Esophagus squamous epithelium (tissue), 5 donors: ENCODE measurements around the gene HOXC13. TPM values are rescaled to one million over a fixed set of nuclear protein-coding genes. Genes with fewer than 3 reads are reported as not detected.

Source experiments
- DNase-seq: peaks from one replicate; lab custom pipeline; 2025; lab: John Stamatoyannopoulos, UW
- H3K27ac ChIP-seq, 4 donors: fragments of 200-600 bp; sonication (generic); one replicate each; pipeline ENCODE4 v1.5.1; 2016 to 2019; ENCODE audit warnings: mild to moderate bottlenecking in 1 of 4
- H3K27me3 ChIP-seq, 4 donors: fragments of 200-600 bp; sonication (generic); 1 replicate in 3 of 4; 2 replicates in 1 of 4; pipeline versions ENCODE4 v1.5.1 to v1.6.0; 2017 to 2021; ENCODE audit warnings: antibody characterized with exemption in 1 of 4
- H3K36me3 ChIP-seq, 3 donors: fragments of 200-600 bp; sonication (generic); one replicate each; pipeline ENCODE4 v1.5.1; 2016 to 2019
- H3K4me1 ChIP-seq, 3 donors: fragments of 200-600 bp; sonication (generic); one replicate each; pipeline ENCODE4 v1.5.1; 2017 to 2019
- H3K4me3 ChIP-seq, 4 donors: fragments of 200-600 bp; sonication (generic); 1 replicate in 3 of 4; 2 replicates in 1 of 4; pipeline ENCODE4 v1.5.1; 2016 to 2019; ENCODE audit warnings: mild to moderate bottlenecking in 2 of 4, moderate library complexity in 1 of 4
- H3K9me3 ChIP-seq, 3 donors: fragments of 200-600 bp; sonication (generic); one replicate each; pipeline ENCODE4 v1.5.1; 2016 to 2019
- POLR2A ChIP-seq, 4 donors: fragments of 450-650 bp; IDR thresholded peaks; one replicate each; pipeline ENCODE4 v1.6.1; 2017; ENCODE audit warnings: antibody characterized with exemption in 4 of 4, mild to moderate bottlenecking in 4 of 4, moderate library complexity in 3 of 4
- WGBS, 2 donors: methylation state at CpG; one replicate each; pipeline ENCODE4 v1.1.5; 2018; 5-methylcytosine and 5-hydroxymethylcytosine counted together
- intact Hi-C: fragments of 100-400 bp; cut with DNase I; formaldehyde crosslinking; loops from one replicate; pipeline ENCODE4 v1.15.0; 2022
- small RNA-seq, 4 donors: library from RNA; depleted of rRNA; stranded (forward); fragments of <200 nt; gene quantifications; one replicate each; pipeline ENCODE3, GENCODE V24; 2016
- total RNA-seq, 4 donors: library from RNA; depleted of rRNA; stranded (reverse); fragments of >200 nt; gene quantifications; one replicate each; pipeline ENCODE4 v1.1.0, GENCODE V29; 2016
- TF ChIP-seq, protein P1 (sequence below), 6 experiments: fragments of 450-650 bp in 4 of 6; fragments of 200-600 bp in 2 of 6; sonication (generic) in 2 of 6; IDR thresholded peaks; one replicate each; pipeline ENCODE4 v1.5.1; 2016 to 2019; ENCODE audit warnings: antibody characterized with exemption in 6 of 6, mild to moderate bottlenecking in 4 of 6, moderate library complexity in 4 of 6
- donor health status: DM: yes; HTN: yes; CAD: no.

The HOXC13 gene
- total RNA-seq, 4 donors from 2014 or later = 0.83 TPM; not detected in 3

DNA sequence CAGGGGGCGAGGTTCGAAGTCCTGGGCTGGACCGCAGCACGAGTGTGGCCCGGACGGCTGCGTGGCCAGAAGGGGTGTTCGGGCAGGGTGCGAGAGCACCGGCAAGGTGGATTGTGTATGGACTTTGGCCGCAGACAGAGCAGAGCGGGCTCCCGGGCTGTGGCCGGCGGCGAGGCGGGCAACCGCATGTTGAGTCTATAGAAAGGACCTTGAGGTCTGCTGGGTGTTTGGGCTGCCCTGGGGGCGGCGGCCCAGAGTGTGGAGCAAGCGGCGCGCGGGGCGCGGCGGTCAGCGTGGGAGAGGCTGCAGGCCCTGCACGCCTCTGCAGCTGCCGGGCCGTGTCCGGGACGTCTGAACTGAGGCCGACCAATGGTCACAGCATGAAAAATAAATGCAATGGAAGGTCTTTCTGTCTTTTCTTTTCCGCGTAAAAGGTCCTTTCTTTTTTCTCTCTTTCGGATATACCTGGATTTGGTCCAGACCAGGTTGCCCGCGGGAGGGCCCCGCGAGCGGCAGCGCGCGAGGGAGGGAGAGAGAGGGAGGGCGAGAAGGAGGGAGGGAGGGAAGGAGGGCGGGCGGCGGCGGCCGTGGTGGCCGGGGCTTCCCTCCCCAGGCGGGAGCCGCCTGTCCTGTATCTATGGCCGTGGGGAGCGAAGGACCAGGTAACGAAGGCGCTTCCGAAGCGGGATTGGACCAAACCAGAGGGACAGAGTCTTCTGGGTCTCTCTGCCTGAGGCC, 55.8 kb downstream of the HOXC13 start:
- no peak for DNase-seq
- H3K27ac ChIP-seq = no peak overlapping the region
- peaks cover 20 to 48% (median 29%) of the 10 kb centered on the region in 3 donors for H3K4me1 ChIP-seq
- TF ChIP-seq, protein P1, sequence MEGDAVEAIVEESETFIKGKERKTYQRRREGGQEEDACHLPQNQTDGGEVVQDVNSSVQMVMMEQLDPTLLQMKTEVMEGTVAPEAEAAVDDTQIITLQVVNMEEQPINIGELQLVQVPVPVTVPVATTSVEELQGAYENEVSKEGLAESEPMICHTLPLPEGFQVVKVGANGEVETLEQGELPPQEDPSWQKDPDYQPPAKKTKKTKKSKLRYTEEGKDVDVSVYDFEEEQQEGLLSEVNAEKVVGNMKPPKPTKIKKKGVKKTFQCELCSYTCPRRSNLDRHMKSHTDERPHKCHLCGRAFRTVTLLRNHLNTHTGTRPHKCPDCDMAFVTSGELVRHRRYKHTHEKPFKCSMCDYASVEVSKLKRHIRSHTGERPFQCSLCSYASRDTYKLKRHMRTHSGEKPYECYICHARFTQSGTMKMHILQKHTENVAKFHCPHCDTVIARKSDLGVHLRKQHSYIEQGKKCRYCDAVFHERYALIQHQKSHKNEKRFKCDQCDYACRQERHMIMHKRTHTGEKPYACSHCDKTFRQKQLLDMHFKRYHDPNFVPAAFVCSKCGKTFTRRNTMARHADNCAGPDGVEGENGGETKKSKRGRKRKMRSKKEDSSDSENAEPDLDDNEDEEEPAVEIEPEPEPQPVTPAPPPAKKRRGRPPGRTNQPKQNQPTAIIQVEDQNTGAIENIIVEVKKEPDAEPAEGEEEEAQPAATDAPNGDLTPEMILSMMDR (IDR thresholded peaks at IDR 0.05) = no peak
- TF ChIP-seq POLR2A (IDR thresholded peaks at IDR 0.05) = no peak
- H3K27me3 ChIP-seq = peaks cover 21 to 100% (median 89%) of the 10 kb centered on the region in 4 donors
- H3K9me3 ChIP-seq = no peaks in the 10 kb centered on the region
- 6 to 9% methylated on average over 7 to 36 of the region's 60 CpGs for WGBS, 2 donors
- H3K36me3 ChIP-seq = no peaks in the 10 kb centered on the region
- peak overlapping the region in 3 of 4 donors; percentile 5 to 69 (median 51) for H3K4me3 ChIP-seq
- intact Hi-C loops = no loop called here

DNA sequence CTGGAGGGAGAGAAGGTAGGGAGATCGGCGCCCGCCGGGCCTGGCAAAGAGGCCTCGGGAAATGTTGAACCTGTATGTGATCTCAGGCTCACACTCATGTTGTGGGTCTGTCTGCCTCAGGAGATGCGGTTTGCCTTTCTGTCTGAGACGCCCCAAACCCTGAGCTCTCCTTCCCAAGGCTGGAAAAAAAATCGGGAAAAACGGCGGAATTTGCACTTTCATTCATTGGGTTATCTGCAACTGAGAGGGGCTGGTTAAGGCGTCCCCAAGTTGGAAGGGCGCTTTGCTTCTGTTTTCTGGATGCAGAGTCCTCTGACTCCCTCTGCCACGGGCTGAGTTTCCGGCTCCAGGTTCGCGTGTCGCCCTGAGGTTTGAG, 56.4 kb downstream of the HOXC13 start:
- H3K4me3 ChIP-seq = peak overlapping the region; percentile 30 to 69 (median 50)
- peak overlapping the region in 1 of 4 donors; percentile 37 for H3K27ac ChIP-seq
- intact Hi-C loops = no loop called here
- no peak for DNase-seq
- 0 to 6% methylated on average over 7 to 11 of the region's 17 CpGs for WGBS, 2 donors
- peaks cover 25 to 50% (median 29%) of the 10 kb centered on the region in 3 donors for H3K4me1 ChIP-seq
- H3K9me3 ChIP-seq = no peaks in the 10 kb centered on the region
- H3K36me3 ChIP-seq = no peaks in the 10 kb centered on the region
- TF ChIP-seq, protein P1 (IDR thresholded peaks at IDR 0.05) = no peak
- TF ChIP-seq POLR2A (IDR thresholded peaks at IDR 0.05) = no peak
- H3K27me3 ChIP-seq = peaks cover 21 to 100% (median 90%) of the 10 kb centered on the region in 4 donors

DNA sequence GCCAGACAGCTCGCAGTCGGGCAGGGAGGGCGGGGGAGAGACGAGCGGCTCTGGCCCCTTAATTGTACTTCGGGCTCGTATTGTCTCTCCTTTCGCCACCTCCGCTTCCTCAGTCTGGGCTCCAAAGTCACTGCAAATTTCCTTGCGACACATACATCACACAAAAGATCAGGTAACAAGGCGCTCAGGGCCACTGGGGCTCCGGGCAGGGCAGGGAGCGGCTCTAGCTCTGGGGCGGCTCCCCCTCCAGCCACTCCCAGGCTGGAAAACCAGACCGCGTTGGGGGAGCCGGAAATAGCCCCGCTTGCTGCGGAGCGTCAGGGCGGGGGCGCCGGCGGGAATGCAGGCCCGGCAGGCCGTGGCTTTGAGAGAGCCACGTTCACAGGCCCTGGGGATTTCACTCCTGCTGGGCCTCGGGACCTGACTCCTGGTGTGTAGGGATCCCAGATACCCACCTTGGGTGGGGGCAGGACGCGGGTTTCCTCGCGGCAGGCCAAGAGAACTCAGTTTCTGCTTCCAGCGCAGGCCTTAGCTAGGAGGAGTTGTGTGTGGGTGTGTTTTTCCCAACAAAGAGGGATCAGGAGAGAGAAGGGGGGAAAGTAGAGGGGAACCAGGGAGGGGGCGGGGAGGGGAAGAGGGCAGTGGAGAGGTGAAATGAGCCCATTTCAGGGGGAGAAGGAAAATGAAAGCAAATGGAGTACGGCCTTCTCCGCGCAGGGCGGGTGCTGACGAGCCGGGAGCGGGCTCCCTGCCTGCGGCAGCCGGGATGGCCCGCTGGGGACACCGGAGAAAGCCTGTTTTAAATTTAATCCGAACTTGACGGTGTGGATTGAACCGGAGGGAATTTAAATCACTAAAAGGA, 57.0 kb downstream of the HOXC13 start:
- peaks cover 25 to 100% (median 90%) of the 10 kb centered on the region in 4 donors for H3K27me3 ChIP-seq
- peaks cover 29 to 55% (median 35%) of the 10 kb centered on the region in 3 donors for H3K4me1 ChIP-seq
- H3K36me3 ChIP-seq = no peaks in the 10 kb centered on the region
- peak in 1 of 4 donors; percentile 16 for TF ChIP-seq POLR2A (IDR thresholded peaks at IDR 0.05)
- TF ChIP-seq, protein P1 (IDR thresholded peaks at IDR 0.05) = peak in 1 of 6 experiments; percentile 13
- intact Hi-C loops = no loop called here
- H3K27ac ChIP-seq = peak overlapping the region in 2 of 4 donors; percentile 37 to 42
- H3K9me3 ChIP-seq = no peaks in the 10 kb centered on the region
- no peak for DNase-seq
- peak overlapping the region; percentile 30 to 69 (median 50) for H3K4me3 ChIP-seq
- 1 to 3% methylated on average over 29 to 36 of the region's 48 CpGs for WGBS, 2 donors

Small RNA genes lying within 50 kb of the gene (small RNA-seq; reads per million reads assigned to genes)
- gene AC012531.3 = 0 reads per million in 4 donors
- gene AC012531.4 = 0 reads per million in 4 donors
- 0.21 to 1.9 (median 0.95) reads per million in 4 donors for gene MIR196A2
- 0 reads per million in 4 donors for gene RF01905
- gene RF01906 = 0 reads per million in 4 donors

Other genes with a start within 250 kb of the HOXC13 start
- gene CALCOCO1, start 211.4 kb upstream of the HOXC13 start, total RNA-seq = 100 to 1,000 TPM in 1 of 4 donors, 10 to 100 TPM in 3; 29.5 to 159 (median 52.2) TPM
- gene CISTR, start 186.9 kb upstream of the HOXC13 start, total RNA-seq = not detected
- gene HOXC12, start 16.1 kb downstream of the HOXC13 start, total RNA-seq = not detected
- gene HOXC11, start 34.3 kb downstream of the HOXC13 start, total RNA-seq = not detected
- not detected for gene HOTAIR, start 36.1 kb downstream of the HOXC13 start, total RNA-seq
- 1 to 10 TPM in 1 of 4 donors, under 1 TPM in 1, not detected in 2; 0.31 to 1.3 TPM for gene HOXC10, start 46.3 kb downstream of the HOXC13 start, total RNA-seq
- gene HOXC9, start 61.3 kb downstream of the HOXC13 start, total RNA-seq = 1 to 10 TPM in 1 of 4 donors, not detected in 3; 1.5 TPM
- under 1 TPM in 1 of 4 donors, not detected in 3; 0.70 TPM for gene HOXC8, start 70.2 kb downstream of the HOXC13 start, total RNA-seq
- gene HOXC6, start 89.6 kb downstream of the HOXC13 start, total RNA-seq = 1 to 10 TPM in 1 of 4 donors, under 1 TPM in 2, not detected in 1; 0.21 to 1.1 (median 0.30) TPM
- 1 to 10 TPM in 1 of 4 donors, under 1 TPM in 1, not detected in 2; 0.31 to 1.1 TPM for gene HOXC5, start 94.2 kb downstream of the HOXC13 start, total RNA-seq
- 1 to 10 TPM; 1.1 to 3.1 (median 1.3) TPM for gene HOXC4, start 115.0 kb downstream of the HOXC13 start, total RNA-seq